ENCODE measurements around the gene CD5L.

Gene CD5L

GRCh38 chr1:157841708-157842107 lies at the start of gene CD5L:
CD5L (minus strand) TSS chr1:157841808; CDS start chr1:157841701, 107 bp downstream.
- no peak for DNase-seq

DNA sequence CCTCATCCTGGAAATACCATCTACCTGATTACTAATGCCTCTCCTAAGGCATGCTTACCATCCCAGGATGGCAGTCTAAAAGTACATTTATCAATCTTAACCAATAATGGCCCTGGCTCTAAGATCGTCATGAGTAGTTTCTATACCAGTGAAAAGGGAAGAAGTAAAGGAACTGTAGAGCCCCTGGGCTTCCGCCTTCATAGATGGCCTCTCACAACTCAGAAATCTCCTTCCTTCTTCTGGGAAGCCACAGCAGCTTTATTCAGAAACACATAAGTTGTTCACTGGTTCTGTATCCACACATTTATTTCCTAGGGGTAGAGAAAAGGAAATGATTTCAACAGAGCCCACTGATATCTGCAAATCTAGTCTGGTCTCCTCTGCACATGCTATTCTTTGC lies 41.0 kb upstream of the CD5L start:
- DNase-seq, result no peak

- DNase-seq, result no peak
Measured at GRCh38 chr1:157880621-157881020, 39.0 kb upstream of the CD5L start.

DNA sequence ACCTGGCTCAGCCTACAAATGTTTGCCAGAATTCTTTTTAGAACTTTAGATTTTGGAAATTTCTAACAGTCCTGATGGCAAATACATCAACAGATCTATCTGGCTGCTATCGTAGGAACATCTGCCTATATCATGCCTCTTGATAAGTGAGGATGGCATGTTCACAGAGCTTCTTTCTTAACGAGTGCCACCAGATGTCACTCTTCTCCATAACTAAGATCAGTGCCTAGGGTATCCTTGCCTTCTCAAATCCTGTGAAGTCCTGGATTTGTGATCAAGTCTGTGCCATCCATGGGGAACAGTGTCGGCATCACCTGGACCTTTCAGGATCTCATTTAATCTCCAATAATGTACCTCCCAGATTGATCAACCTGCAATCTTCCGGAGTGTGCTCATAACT lies 36.5 kb upstream of the CD5L start:
- no peak for DNase-seq

GRCh38 chr1:157870490-157870889 lies 28.9 kb upstream of the CD5L start:
- DNase-seq, result no peak

- no peak for DNase-seq
Measured at GRCh38 chr1:157868654-157869053, 27.0 kb upstream of the CD5L start.

- DNase-seq, result no peak
Measured at GRCh38 chr1:157862114-157863070, 20.8 kb upstream of the CD5L start.

DNA sequence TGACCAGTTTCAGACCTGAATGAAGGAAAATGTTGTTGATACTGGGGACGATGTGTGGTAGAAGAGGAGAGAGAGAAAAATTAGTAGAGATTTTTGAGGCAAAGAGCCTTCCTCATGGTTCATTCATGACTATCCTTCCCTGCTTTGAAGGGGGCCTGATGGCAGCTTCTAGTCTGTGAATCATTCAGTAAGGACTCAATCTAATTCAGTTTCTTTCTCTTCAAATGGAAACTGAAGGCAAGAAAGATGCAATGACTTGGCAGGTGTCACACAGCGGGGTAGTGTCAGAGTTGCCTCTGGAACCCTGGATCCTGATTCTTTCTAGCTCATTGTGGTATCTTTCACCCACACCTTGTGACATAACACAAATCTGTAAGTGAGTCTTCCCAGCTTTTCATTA lies 14.9 kb upstream of the CD5L start:
- no peak for DNase-seq

GRCh38 chr1:157852476-157852875 lies 10.9 kb upstream of the CD5L start:
- DNase-seq, result no peak

DNA sequence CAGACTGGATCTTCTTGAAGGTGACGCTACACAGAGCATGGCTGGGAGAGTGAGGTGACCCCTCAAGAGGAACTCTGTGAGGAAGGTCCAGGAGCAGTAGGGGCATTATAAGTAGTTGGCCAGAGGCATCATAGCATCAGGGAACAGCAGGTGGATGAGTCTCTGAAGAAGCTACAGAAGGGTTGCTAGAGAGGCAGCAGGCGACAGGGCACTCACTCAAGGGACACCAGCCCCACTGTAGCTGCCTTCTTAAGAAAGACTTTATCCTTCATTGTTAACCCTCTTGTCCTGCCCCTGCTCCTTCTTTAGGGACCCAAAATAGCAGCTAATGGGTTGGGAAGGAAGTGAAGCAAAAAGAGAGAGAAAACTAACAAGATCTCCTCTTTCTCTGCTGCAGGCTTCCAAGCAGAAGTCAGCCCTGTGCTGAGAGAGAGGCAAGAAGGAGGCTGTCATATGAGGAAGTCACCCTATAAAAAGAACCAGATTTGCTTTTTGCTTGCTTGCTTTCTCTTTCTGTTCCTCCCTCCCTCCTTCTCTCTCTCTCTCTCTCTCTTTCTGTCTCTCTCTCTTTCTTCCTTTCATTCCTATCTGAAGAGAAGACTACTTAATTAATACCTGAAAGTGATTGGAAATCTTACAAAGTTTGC lies 7.7 kb upstream of the CD5L start:
- DNase-seq, result no peak

DNA sequence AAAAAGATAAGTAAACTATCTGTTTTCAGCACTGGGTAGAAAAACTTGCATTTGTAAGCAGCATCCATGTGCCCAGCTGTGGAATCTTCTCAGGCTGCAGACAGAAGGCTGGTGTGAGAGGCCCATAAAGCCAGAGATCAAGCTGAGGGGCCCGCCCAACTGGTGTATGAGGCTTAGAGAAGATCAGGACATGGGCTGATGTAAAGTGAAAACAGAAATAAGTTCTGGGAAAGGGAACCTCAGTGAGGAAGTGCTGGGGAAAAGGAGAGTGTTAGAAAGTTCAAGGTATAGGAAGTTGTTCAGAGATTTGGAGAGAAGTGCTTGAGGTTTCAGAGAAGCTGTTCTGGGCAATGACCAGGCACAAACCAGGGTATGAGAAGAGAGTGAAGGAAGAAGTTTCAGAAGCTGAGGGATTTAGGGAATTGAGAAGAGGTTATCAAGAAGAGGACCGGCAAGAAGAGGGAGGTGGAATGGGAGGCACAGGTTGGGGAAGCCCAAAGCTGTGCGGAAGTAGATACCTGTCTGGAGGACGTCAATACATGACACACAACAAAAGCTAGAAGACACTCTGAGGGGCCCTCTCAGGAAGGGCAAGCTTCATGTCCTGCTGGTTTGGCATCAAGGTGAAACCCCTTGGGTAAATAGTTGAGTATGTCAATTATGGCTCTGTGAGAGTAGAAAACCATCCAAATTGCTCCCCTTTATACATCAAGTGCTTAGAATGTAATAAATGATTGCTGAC lies 2.7 kb upstream of the CD5L start:
- no peak for DNase-seq

- DNase-seq, result no peak
Measured at GRCh38 chr1:157842939-157843338, 1.3 kb upstream of the CD5L start.

- no peak for DNase-seq
Measured at GRCh38 chr1:157838966-157839365, 2.6 kb downstream of the CD5L start.

GRCh38 chr1:157834430-157834829 lies 7.2 kb downstream of the CD5L start:
- DNase-seq, result no peak

GRCh38 chr1:157833145-157833544 lies 8.5 kb downstream of the CD5L start:
- no peak for DNase-seq

- DNase-seq, result no peak
Measured at GRCh38 chr1:157831968-157832626, 9.5 kb downstream of the CD5L start.

- DNase-seq, result no peak
Measured at GRCh38 chr1:157830887-157831286, 10.7 kb downstream of the CD5L start.

- no peak for DNase-seq
Measured at GRCh38 chr1:157829711-157830110, 11.9 kb downstream of the CD5L start.

- DNase-seq, result no peak
Measured at GRCh38 chr1:157829210-157829609, 12.4 kb downstream of the CD5L start.

DNA sequence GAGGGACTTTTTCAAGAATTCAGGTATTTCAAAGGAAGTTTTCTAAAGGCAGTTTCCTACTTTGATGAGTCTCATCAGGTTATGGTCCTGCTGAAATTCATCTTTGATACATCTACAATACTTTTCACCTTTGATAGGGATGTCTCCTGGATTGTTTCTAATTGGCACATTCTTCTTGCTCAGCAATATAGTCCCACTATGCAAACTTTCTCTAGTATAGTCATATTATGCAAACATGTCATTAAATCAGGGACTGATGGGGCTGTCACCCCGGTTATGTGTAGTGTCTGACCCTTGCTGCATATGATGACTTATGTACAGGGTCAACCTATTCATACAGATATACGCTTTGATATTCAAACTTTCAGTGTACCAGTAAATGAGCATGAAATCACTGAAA lies 21.3 kb downstream of the CD5L start:
- no peak for DNase-seq

DNA sequence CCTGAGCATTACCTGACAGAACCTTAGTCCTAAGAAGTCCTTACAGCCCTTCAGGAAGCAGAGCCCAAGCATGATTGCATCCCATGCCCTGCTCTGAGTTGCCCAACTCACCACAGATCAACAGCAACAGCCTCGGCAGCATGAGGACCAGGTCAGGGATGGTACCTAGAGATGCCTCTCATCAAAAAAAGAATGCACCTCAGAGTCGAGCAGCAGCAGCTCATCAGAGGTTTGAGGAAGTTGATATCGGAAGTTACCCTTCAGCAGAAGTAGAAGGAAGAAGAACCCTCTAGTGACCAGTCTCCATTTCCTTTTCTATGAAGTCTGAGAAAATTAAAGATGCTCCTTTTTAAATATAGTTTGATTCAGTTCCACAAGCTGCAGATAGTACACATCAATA lies 21.7 kb downstream of the CD5L start, which contains the start of gene FCRL1:
Gene FCRL1, minus strand, starts transcription at position 225 of the 400 bp plus-strand sequence. Its CDS starts 83 bp downstream, at position 142.
- no peak for DNase-seq

- no peak for DNase-seq
Measured at GRCh38 chr1:157819215-157819614, 22.4 kb downstream of the CD5L start.

DNA sequence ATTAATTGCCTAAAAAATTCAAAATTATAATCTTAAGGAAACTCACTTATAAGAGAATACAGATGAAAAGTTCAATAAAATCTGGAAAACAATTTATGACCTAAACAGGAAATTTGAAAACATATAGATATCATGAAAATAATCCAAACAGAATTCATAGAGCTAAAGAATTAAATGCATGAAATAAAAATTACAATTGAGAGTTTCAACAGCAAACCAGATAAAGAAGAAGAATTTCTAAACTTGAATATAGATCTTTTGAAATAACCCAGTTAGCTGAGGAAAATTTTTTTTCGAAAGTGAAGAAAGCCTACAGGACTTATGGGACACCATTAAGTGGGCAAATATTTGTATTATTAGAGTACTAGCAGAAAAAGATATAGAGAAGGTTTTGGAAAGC lies 28.3 kb downstream of the CD5L start:
- no peak for DNase-seq
